C4-2B (cell line): Measurements from ENCODE around the gene GPR25.

Experiments used
- CTCF ChIP-seq: fragments of 450-650 bp; conservative IDR thresholded peaks from 2 replicates; pipeline ENCODE4 v1.5.1; 2017; ENCODE audit warnings: mild to moderate bottlenecking
- ZFX ChIP-seq: fragments of 450-650 bp; IDR thresholded peaks from 2 replicates; pipeline ENCODE4 v1.6.1; 2017

DNA sequence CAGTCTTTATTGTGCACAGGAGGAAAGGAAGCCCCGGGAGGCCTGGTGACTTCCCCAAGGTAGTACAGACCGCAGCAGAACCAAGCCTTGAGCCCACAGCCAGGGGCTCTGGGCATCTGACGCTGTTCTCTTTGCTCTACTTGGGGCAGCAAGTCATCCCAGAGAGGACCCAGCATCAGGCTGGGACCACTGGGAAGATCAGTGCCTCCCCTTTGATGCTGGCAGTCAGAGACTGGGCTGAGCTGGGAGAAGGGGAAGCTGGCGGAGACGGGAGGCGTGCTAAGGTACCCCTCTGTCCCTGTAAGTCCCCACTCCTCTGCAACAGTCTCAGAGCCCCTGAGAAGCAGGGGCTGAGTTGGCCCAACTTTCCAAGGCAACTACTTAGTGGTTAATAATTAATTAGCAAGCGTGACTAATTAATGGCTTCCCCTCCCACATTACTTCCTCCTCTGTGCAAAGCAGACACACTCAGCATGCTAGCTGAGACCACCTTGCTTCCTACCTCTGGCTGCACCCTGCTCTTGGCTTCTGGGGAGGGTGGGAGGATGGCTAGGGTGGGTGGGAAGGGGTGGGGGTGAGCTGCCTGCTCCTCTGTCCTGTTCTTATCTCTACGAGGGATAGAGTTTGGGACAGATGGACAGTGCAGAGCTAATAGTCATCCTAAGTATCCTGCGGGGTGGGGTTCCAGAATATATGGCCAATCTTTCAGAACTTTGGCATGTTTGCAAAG, 23.2 kb downstream of the GPR25 start:
- TF ChIP-seq CTCF: no peak
- no peak for TF ChIP-seq ZFX
